ENCODE data around the gene ELMO3. TPM values are rescaled to one million over a fixed set of nuclear protein-coding genes. Genes with fewer than 3 reads are reported as not detected.

The ELMO3 gene
- total RNA-seq, 1 donor: 0.36 TPM

- no peaks in the 10 kb centered on the region for H3K36me3 ChIP-seq (ENCODE audit: insufficient read depth, low read length)
- TF ChIP-seq CTCF (IDR thresholded peaks at IDR 0.05; ENCODE audit: extremely low read depth, low read depth, low read length): no peak
- no peaks in the 10 kb centered on the region for H3K79me2 ChIP-seq (ENCODE audit: insufficient read depth, low read length)
- no peaks in the 10 kb centered on the region for H3K9me3 ChIP-seq (ENCODE audit: low read depth, low read length)
- no peak overlapping the region for H2AFZ ChIP-seq (ENCODE audit: low read length)
- H3K27ac ChIP-seq (ENCODE audit: low read depth, low read length): no peak overlapping the region
- H3K4me1 ChIP-seq (ENCODE audit: insufficient read depth, low read length): no peaks in the 10 kb centered on the region
- H3K27me3 ChIP-seq (ENCODE audit: insufficient read depth, low read length): no peaks in the 10 kb centered on the region
- H4K20me1 ChIP-seq (ENCODE audit: insufficient read depth, low read length): peaks cover 2% of the 10 kb centered on the region
- H3K4me3 ChIP-seq (ENCODE audit: insufficient read depth, low read length): no peak overlapping the region
- DNase-seq (ENCODE audit: insufficient read length, low spot score, missing footprints): no peak
- H3K4me2 ChIP-seq (ENCODE audit: insufficient read depth, low read length): no peak overlapping the region
Measured at GRCh38 chr16:67210069-67210937, 11.4 kb downstream of the ELMO3 start.

- DNase-seq (ENCODE audit: insufficient read length, low spot score, missing footprints): no peak
- H3K27me3 ChIP-seq (ENCODE audit: insufficient read depth, low read length): no peaks in the 10 kb centered on the region
- no peaks in the 10 kb centered on the region for H3K9me3 ChIP-seq (ENCODE audit: low read depth, low read length)
- no peaks in the 10 kb centered on the region for H3K36me3 ChIP-seq (ENCODE audit: insufficient read depth, low read length)
- peaks cover 2% of the 10 kb centered on the region for H4K20me1 ChIP-seq (ENCODE audit: insufficient read depth, low read length)
- H3K27ac ChIP-seq (ENCODE audit: low read depth, low read length): no peak overlapping the region
- H3K79me2 ChIP-seq (ENCODE audit: insufficient read depth, low read length): no peaks in the 10 kb centered on the region
- no peaks in the 10 kb centered on the region for H3K4me1 ChIP-seq (ENCODE audit: insufficient read depth, low read length)
- H3K4me3 ChIP-seq (ENCODE audit: insufficient read depth, low read length): no peak overlapping the region
- H3K4me2 ChIP-seq (ENCODE audit: insufficient read depth, low read length): no peak overlapping the region
- H2AFZ ChIP-seq (ENCODE audit: low read length): no peak overlapping the region
- TF ChIP-seq CTCF (IDR thresholded peaks at IDR 0.05; ENCODE audit: extremely low read depth, low read depth, low read length): no peak
Measured at GRCh38 chr16:67211674-67212073, 12.7 kb downstream of the ELMO3 start.

- Histone ChIP-seq H3K27ac (ENCODE audit: low read depth, low read length) (no peak overlapping the region), H3K79me2 (ENCODE audit: insufficient read depth, low read length) (no peaks in the 10 kb centered on the region), H3K36me3 (ENCODE audit: insufficient read depth, low read length) (no peaks in the 10 kb centered on the region), H3K4me1 (ENCODE audit: insufficient read depth, low read length) (no peaks in the 10 kb centered on the region), H3K27me3 (ENCODE audit: insufficient read depth, low read length) (no peaks in the 10 kb centered on the region), H2AFZ (ENCODE audit: low read length) (no peak overlapping the region), H3K4me2 (ENCODE audit: insufficient read depth, low read length) (no peak overlapping the region), H3K4me3 (ENCODE audit: insufficient read depth, low read length) (no peak overlapping the region), H3K9me3 (ENCODE audit: low read depth, low read length) (no peaks in the 10 kb centered on the region), H4K20me1 (ENCODE audit: insufficient read depth, low read length) (peaks cover 2% of the 10 kb centered on the region)
- no peak for TF ChIP-seq CTCF (IDR thresholded peaks at IDR 0.05; ENCODE audit: extremely low read depth, low read depth, low read length)
- DNase-seq (ENCODE audit: insufficient read length, low spot score, missing footprints): no peak
Measured at GRCh38 chr16:67212766-67213165, 13.8 kb downstream of the ELMO3 start.

GRCh38 chr16:67213197-67214019 lies 14.5 kb downstream of the ELMO3 start:
- Histone ChIP-seq H3K4me3 (ENCODE audit: insufficient read depth, low read length) (no peak overlapping the region), H3K4me2 (ENCODE audit: insufficient read depth, low read length) (no peak overlapping the region), H3K36me3 (ENCODE audit: insufficient read depth, low read length) (no peaks in the 10 kb centered on the region), H3K27me3 (ENCODE audit: insufficient read depth, low read length) (no peaks in the 10 kb centered on the region), H3K9me3 (ENCODE audit: low read depth, low read length) (no peaks in the 10 kb centered on the region), H4K20me1 (ENCODE audit: insufficient read depth, low read length) (peaks cover 2% of the 10 kb centered on the region), H3K27ac (ENCODE audit: low read depth, low read length) (no peak overlapping the region), H2AFZ (ENCODE audit: low read length) (no peak overlapping the region), H3K4me1 (ENCODE audit: insufficient read depth, low read length) (no peaks in the 10 kb centered on the region), H3K79me2 (ENCODE audit: insufficient read depth, low read length) (no peaks in the 10 kb centered on the region)
- no peak for DNase-seq (ENCODE audit: insufficient read length, low spot score, missing footprints)
- no peak for TF ChIP-seq CTCF (IDR thresholded peaks at IDR 0.05; ENCODE audit: extremely low read depth, low read depth, low read length)
